HFF-Myc (cell line): Measurements from ENCODE around the gene MAP3K5.

Source experiments
- DNase-seq: peaks from one replicate; pipeline ENCODE4 v3.0.0-alpha.2; 2011; ENCODE audit warnings: low read depth; ENCODE audit errors: extremely low read depth
- H3K4me3 ChIP-seq: replicated peaks from 2 replicates; pipeline ENCODE4 v1.5.1; 2011; ENCODE audit warnings: low read depth, mild to moderate bottlenecking, control low read depth, low read length
- CTCF ChIP-seq: IDR thresholded peaks from 2 replicates; pipeline ENCODE4 v1.5.1; 2012; ENCODE audit warnings: mild to moderate bottlenecking, low read depth, low read length, control low read depth; ENCODE audit errors: missing control alignments

MAP3K5 gene

GRCh38 chr6:136517002-136517401 lies 275.3 kb downstream of the MAP3K5 start:
- TF ChIP-seq CTCF: no peak
- no peak for DNase-seq
- H3K4me3 ChIP-seq: no peak overlapping the region

GRCh38 chr6:136514591-136514990 lies 277.7 kb downstream of the MAP3K5 start:
- TF ChIP-seq CTCF: no peak
- H3K4me3 ChIP-seq: no peak overlapping the region
- DNase-seq: no peak

GRCh38 chr6:136511926-136512325 lies 280.4 kb downstream of the MAP3K5 start:
- H3K4me3 ChIP-seq: no peak overlapping the region
- TF ChIP-seq CTCF: no peak
- DNase-seq: no peak

- no peak for TF ChIP-seq CTCF
- H3K4me3 ChIP-seq: no peak overlapping the region
- DNase-seq: no peak
These were observed 280.9 kb downstream of the MAP3K5 start for GRCh38 chr6:136511397-136511796.

- no peak for TF ChIP-seq CTCF
- no peak overlapping the region for H3K4me3 ChIP-seq
- DNase-seq: no peak
These were observed 281.5 kb downstream of the MAP3K5 start for GRCh38 chr6:136510782-136511181.

- no peak overlapping the region for H3K4me3 ChIP-seq
- no peak for TF ChIP-seq CTCF
- no peak for DNase-seq
These were observed 282.0 kb downstream of the MAP3K5 start for GRCh38 chr6:136510299-136510698.

GRCh38 chr6:136508725-136509392 lies 283.4 kb downstream of the MAP3K5 start:
- DNase-seq: no peak
- TF ChIP-seq CTCF: no peak
- H3K4me3 ChIP-seq: no peak overlapping the region
